Choroid plexus epithelial cell (primary cell): ENCODE results near the gene ZNF282.

Experiments used
- DNase-seq: peaks from one replicate; pipeline ENCODE4 v3.0.0-alpha.2; 2010; ENCODE audit warnings: low read depth
- H3K4me3 ChIP-seq: 2 replicates; pipeline ENCODE4 v1.5.1; 2011; ENCODE audit warnings: low read depth, mild to moderate bottlenecking, control low read depth, low read length, moderate library complexity
- TF ChIP-seq, protein P1 (sequence below): conservative IDR thresholded peaks from 2 replicates; pipeline ENCODE4 v1.5.1; 2011; ENCODE audit warnings: low read depth, mild to moderate bottlenecking, control low read depth, inconsistent platforms, low read length, moderate library complexity

Gene ZNF282

DNA sequence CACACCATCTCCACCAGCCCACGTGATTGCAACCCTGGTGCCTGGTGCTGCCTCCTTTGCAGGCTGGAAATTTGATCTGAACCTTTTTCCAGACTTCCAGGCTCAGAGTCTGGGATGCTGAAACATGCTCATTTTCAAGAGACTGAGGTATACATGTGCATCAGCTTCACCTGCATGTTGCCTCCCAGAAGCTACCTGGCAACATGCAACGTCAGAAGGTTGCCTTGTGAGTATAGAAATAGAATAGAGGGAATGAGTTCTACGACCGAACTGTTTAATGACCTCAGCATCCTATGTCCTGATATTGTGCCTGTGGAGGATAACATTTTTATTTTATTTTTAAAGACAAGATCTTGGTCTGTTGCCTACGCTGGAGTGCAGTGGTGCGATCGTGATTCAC lies 42.2 kb downstream of the ZNF282 start:
- no peak overlapping the region for H3K4me3 ChIP-seq
- no peak for DNase-seq
- TF ChIP-seq, protein P1, sequence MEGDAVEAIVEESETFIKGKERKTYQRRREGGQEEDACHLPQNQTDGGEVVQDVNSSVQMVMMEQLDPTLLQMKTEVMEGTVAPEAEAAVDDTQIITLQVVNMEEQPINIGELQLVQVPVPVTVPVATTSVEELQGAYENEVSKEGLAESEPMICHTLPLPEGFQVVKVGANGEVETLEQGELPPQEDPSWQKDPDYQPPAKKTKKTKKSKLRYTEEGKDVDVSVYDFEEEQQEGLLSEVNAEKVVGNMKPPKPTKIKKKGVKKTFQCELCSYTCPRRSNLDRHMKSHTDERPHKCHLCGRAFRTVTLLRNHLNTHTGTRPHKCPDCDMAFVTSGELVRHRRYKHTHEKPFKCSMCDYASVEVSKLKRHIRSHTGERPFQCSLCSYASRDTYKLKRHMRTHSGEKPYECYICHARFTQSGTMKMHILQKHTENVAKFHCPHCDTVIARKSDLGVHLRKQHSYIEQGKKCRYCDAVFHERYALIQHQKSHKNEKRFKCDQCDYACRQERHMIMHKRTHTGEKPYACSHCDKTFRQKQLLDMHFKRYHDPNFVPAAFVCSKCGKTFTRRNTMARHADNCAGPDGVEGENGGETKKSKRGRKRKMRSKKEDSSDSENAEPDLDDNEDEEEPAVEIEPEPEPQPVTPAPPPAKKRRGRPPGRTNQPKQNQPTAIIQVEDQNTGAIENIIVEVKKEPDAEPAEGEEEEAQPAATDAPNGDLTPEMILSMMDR: no peak

DNA sequence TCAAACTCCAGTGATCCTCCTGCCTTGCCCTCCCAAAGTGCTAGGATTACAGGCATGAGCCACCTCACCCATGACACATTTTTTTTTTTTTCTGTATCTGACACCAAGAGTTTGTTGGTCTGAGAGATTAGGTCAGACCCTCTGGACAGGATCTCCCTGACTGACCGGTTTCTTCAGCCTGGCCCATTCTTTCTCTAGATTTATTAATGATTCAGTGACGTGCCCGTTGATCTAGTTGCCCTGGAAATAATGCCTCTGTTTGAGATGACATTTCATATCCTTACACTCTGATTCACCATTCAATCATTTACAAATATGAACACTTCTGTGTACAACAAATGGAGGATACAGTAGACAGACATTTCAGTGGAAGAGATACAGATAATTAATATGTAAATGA lies 42.7 kb downstream of the ZNF282 start:
- no peak overlapping the region for H3K4me3 ChIP-seq
- TF ChIP-seq, protein P1: no peak
- no peak for DNase-seq

DNA sequence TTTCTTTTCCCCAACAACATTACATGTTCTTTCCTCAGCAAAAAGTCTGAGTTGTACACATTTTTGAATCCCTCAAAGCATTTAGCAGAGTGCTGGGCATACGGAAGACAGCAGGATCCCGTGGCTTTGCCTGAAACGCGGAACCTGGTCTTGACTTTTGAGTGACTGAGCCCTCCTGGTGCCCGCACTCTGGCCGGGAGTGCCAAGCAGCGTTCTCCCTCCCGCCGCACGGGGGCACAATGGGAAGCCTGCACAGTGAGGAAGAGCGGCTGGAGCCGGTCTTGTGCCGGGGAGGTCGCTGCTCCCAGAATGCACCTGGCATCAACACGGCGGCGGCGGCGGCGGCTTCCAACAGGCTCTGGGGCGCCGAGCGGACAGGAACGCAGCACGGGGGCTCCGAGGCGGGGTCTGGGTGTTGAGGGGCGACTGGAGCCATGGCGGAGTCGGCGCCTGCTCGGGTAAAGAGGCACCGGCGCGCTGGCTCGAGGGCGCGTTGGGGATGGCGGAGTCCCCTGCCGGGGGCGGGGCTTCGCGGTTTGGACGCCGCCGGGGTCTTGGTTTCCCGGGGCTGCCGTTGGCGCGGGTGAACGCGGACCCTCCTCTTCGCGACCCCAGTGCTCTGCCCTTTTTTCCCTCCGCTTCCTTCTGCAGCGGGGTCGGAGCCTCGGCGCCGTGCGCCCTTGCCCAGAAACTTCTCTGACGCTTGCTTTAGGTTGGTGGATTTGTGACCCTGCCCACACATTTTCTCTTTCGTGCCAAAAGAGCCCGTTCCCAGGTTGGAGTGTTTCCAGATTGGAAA lies 44.2 kb downstream of the ZNF282 start, which contains the start of gene ZNF212:
TSS of gene ZNF212 (plus strand) at position 307 of the 799 bp plus-strand sequence. CDS start at position 435, 128 bp downstream.
- peak within 1 kb of the TSS; percentile 94 for H3K4me3 ChIP-seq
- peak; percentile 90 for DNase-seq
- TF ChIP-seq, protein P1: peak; percentile 85

DNA sequence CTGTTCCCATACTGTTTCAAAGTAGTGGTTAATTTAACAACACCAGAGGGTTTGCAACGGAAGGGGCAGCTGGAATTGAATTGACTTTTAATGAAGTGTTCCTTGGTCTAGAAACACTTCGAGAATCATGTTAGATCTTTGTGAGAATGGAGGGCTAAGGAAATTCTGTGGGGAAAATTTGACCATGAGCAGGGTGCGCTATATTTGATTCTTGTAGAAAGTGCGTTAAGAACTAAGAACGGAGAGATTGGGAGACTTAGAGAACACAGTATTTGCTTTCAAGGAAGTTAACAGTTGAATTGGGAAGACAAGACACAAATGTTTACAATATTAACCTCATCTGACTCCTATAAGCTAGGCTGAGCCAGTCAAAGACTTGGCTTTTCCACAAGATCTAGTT lies 45.3 kb downstream of the ZNF282 start:
- DNase-seq: no peak
- TF ChIP-seq, protein P1: no peak
- H3K4me3 ChIP-seq: peak overlapping the region; percentile 94

DNA sequence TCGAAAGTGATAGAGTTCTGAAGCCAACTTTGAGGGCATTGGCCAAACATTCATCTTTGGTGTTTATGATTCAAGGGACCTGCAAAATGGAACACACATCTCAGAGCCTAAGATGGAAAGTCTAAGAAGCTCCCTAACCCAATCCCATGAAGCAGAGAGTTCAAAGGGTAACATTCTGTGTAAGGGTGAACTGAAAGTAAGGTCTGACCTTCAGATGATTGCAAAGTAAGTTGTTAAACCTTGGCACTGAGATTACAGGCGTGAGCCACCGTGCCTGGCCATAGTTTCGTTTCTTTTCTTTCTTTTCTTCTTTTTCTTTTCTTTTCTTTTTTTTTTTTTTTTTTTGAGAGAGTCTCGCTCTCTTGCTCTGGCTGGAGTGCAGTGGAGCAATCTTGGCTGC lies 46.4 kb downstream of the ZNF282 start:
- no peak for DNase-seq
- H3K4me3 ChIP-seq: no peak overlapping the region
- TF ChIP-seq, protein P1: no peak

DNA sequence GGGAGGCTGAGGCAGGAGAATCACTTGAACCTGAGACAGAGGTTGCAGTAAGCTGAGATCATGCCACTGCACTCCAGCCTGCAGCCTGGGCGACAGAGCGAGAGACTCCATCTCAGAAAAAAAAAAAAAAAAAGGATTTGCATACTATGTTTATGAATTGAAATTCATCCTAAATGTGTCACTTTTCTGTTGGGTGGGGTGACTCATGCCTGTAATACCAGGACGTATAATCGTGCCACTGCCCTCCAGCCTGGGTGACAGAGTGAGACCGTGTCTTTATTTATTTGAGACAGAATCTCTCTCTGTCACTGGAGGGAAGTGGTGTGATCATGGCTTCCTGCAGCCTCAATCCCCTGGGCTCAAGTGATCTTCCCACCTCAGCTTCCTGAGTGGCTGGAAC lies 49.9 kb downstream of the ZNF282 start:
- no peak overlapping the region for H3K4me3 ChIP-seq
- TF ChIP-seq, protein P1: no peak
- DNase-seq: no peak

DNA sequence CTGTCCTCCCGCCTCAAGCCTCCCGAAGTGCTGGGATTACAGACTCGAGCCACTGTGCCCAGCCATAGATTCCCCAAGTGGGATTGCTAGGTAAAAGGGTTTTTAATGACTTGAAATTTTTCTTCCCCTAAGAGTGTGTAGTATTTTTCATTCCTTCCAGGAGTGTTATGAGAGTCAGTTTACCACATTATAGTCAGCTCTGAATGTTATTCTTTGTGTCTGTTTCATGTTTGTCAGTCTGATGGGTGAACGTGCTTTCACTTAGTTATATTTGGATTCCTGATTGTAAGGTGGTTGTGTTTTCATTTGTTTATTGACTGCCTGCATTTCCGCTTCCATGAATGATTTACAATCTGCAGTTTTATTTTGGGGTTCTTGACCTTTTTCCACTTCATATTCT lies 50.4 kb downstream of the ZNF282 start:
- no peak for DNase-seq
- H3K4me3 ChIP-seq: no peak overlapping the region
- TF ChIP-seq, protein P1: no peak
